Epithelial cell of prostate (primary cell): Measurements from ENCODE around the gene SERINC5.
"Not testable (repeated sequence)": the region's sequence is repeated elsewhere in the genome, so short reads cannot be mapped to it uniquely, and the experiment has no call there.

ENCODE experiments used
- DNase-seq: peaks from one replicate; pipeline ENCODE4 v3.0.0-alpha.2; 2011; ENCODE audit warnings: low read depth, low spot score
- H3K27ac ChIP-seq: fragments of 450-650 bp; 2 replicates; pipeline ENCODE4 v1.5.1; 2017; ENCODE audit warnings: mild to moderate bottlenecking

The SERINC5 gene

GRCh38 chr5:80255811-80256712, at the start of gene SERINC5:
TSS of gene SERINC5 (minus strand) at chr5:80256048. CDS start at chr5:80255922, 126 bp downstream.
- no peak for DNase-seq

GRCh38 chr5:80302636-80303035, 46.8 kb upstream of the SERINC5 start:
- no peak for DNase-seq

More at GRCh38 chr5:80255811-80256712, at the start of gene SERINC5:
- peak within 1 kb of the TSS; percentile 90 for H3K27ac ChIP-seq

GRCh38 chr5:80301342-80301741, 45.5 kb upstream of the SERINC5 start:
- not testable (repeated sequence) for H3K27ac ChIP-seq, DNase-seq

More at GRCh38 chr5:80302636-80303035, 46.8 kb upstream of the SERINC5 start:
- H3K27ac ChIP-seq = no peak overlapping the region

- not testable (repeated sequence) for H3K27ac ChIP-seq, DNase-seq
Observed at GRCh38 chr5:80300796-80301195, 44.9 kb upstream of the SERINC5 start.

GRCh38 chr5:80300125-80300524, 44.3 kb upstream of the SERINC5 start:
- DNase-seq = no peak
- H3K27ac ChIP-seq = no peak overlapping the region

- DNase-seq = no peak
- H3K27ac ChIP-seq = no peak overlapping the region
Observed at GRCh38 chr5:80299601-80300000, 43.8 kb upstream of the SERINC5 start.

- no peak overlapping the region for H3K27ac ChIP-seq
- DNase-seq = no peak
Observed at GRCh38 chr5:80296121-80296520, 40.3 kb upstream of the SERINC5 start.

GRCh38 chr5:80291761-80292160, 35.9 kb upstream of the SERINC5 start:
- H3K27ac ChIP-seq = no peak overlapping the region
- DNase-seq = no peak

- no peak for DNase-seq
- no peak overlapping the region for H3K27ac ChIP-seq
Observed at GRCh38 chr5:80289320-80289719, 33.5 kb upstream of the SERINC5 start.

GRCh38 chr5:80288177-80288576, 32.3 kb upstream of the SERINC5 start:
- no peak overlapping the region for H3K27ac ChIP-seq
- DNase-seq = no peak

GRCh38 chr5:80284720-80285119, 28.9 kb upstream of the SERINC5 start:
- H3K27ac ChIP-seq = no peak overlapping the region
- no peak for DNase-seq

GRCh38 chr5:80283360-80283759, 27.5 kb upstream of the SERINC5 start:
- H3K27ac ChIP-seq = no peak overlapping the region
- DNase-seq = no peak

- no peak overlapping the region for H3K27ac ChIP-seq
- DNase-seq = no peak
Observed at GRCh38 chr5:80282054-80282453, 26.2 kb upstream of the SERINC5 start.

GRCh38 chr5:80277191-80277590, 21.3 kb upstream of the SERINC5 start:
- no peak overlapping the region for H3K27ac ChIP-seq
- DNase-seq = no peak

- H3K27ac ChIP-seq = no peak overlapping the region
- no peak for DNase-seq
Observed at GRCh38 chr5:80276186-80276585, 20.3 kb upstream of the SERINC5 start.

- DNase-seq = no peak
- no peak overlapping the region for H3K27ac ChIP-seq
Observed at GRCh38 chr5:80275347-80275746, 19.5 kb upstream of the SERINC5 start.

GRCh38 chr5:80270543-80270942, 14.7 kb upstream of the SERINC5 start:
- DNase-seq, H3K27ac ChIP-seq: not testable (repeated sequence)

GRCh38 chr5:80269991-80270438, 14.2 kb upstream of the SERINC5 start:
- DNase-seq = no peak
- H3K27ac ChIP-seq = no peak overlapping the region

- DNase-seq = no peak
Observed at GRCh38 chr5:80268916-80269315, 13.1 kb upstream of the SERINC5 start.

GRCh38 chr5:80266566-80266965, 10.7 kb upstream of the SERINC5 start:
- DNase-seq = no peak
- no peak overlapping the region for H3K27ac ChIP-seq

More at GRCh38 chr5:80268916-80269315, 13.1 kb upstream of the SERINC5 start:
- no peak overlapping the region for H3K27ac ChIP-seq

GRCh38 chr5:80260461-80260860, 4.6 kb upstream of the SERINC5 start:
- no peak overlapping the region for H3K27ac ChIP-seq
- DNase-seq = no peak
